H9 (cell line): ENCODE measurements around the gene IRS2. TPM values are rescaled to one million over a fixed set of nuclear protein-coding genes. Genes with fewer than 3 reads are reported as not detected.

ENCODE experiments used
- DNase-seq: peaks from one replicate; pipeline ENCODE4 v3.0.0-alpha.2; 2017
- H2AFZ ChIP-seq: one replicate; pipeline ENCODE4 v1.6.1; 2013; ENCODE audit warnings: mild to moderate bottlenecking, low read length, control low read depth, moderate library complexity
- H2AK5ac ChIP-seq: 2 replicates; pipeline ENCODE4 v1.6.1; 2013; ENCODE audit warnings: low read length, control low read depth, mixed read lengths; ENCODE audit not compliant: insufficient read length
- H2BK120ac ChIP-seq: one replicate; pipeline ENCODE4 v1.6.1; 2013; ENCODE audit warnings: low read depth, mild to moderate bottlenecking, low read length, control low read depth, inconsistent platforms; ENCODE audit not compliant: poor library complexity, severe bottlenecking
- H2BK12ac ChIP-seq: 2 replicates; pipeline ENCODE4 v1.6.1; 2013; ENCODE audit warnings: low read length, control low read depth, mixed read lengths, low read depth; ENCODE audit not compliant: insufficient read length
- H2BK15ac ChIP-seq: 2 replicates; pipeline ENCODE4 v1.6.1; 2013; ENCODE audit warnings: low read depth, low read length, control low read depth
- H2BK20ac ChIP-seq: one replicate; pipeline ENCODE4 v1.6.1; 2013; ENCODE audit warnings: low read depth, mild to moderate bottlenecking, low read length, control low read depth, inconsistent platforms; ENCODE audit not compliant: poor library complexity, severe bottlenecking
- H2BK5ac ChIP-seq: 2 replicates; pipeline ENCODE4 v1.6.1; 2013; ENCODE audit warnings: low read length, control low read depth, mixed read lengths; ENCODE audit not compliant: insufficient read length
- H3K14ac ChIP-seq: 2 replicates; pipeline ENCODE4 v1.6.1; 2013; ENCODE audit warnings: low read length, control low read depth; ENCODE audit not compliant: insufficient read depth
- H3K18ac ChIP-seq: 2 replicates; pipeline ENCODE4 v1.6.1; 2013; ENCODE audit warnings: low read depth, mild to moderate bottlenecking, mixed read lengths, low read length, control low read depth; ENCODE audit not compliant: insufficient read length
- H3K23ac ChIP-seq: 2 replicates; pipeline ENCODE4 v1.6.1; 2013; ENCODE audit warnings: low read length, control low read depth, mixed read lengths, low read depth; ENCODE audit not compliant: insufficient read length
- H3K23me2 ChIP-seq: 2 replicates; pipeline ENCODE4 v1.6.1; 2013; ENCODE audit warnings: low read depth, mild to moderate bottlenecking, mixed read lengths, low read length, control low read depth; ENCODE audit not compliant: insufficient read length, poor library complexity, severe bottlenecking
- H3K27ac ChIP-seq: 2 replicates; pipeline ENCODE4 v1.5.1; 2013; ENCODE audit warnings: low read length, control low read depth, mixed read lengths, low read depth; ENCODE audit not compliant: insufficient read length
- H3K27me3 ChIP-seq: 2 replicates; pipeline ENCODE4 v1.6.1; 2013; ENCODE audit warnings: low read length, control low read depth, inconsistent platforms; ENCODE audit not compliant: insufficient read depth
- H3K4ac ChIP-seq: 2 replicates; pipeline ENCODE4 v1.6.1; 2013; ENCODE audit warnings: low read depth, mild to moderate bottlenecking, control low read depth, inconsistent platforms, low read length, moderate library complexity
- H3K4me1 ChIP-seq: 2 replicates; pipeline ENCODE4 v1.6.1; 2013; ENCODE audit warnings: low read length, control low read depth, inconsistent platforms; ENCODE audit not compliant: insufficient read depth
- H3K4me2 ChIP-seq: 2 replicates; pipeline ENCODE4 v1.6.1; 2013; ENCODE audit warnings: low read length, control low read depth, mixed read lengths; ENCODE audit not compliant: insufficient read length, insufficient read depth
- H3K56ac ChIP-seq: 2 replicates; pipeline ENCODE4 v1.6.1; 2013; ENCODE audit warnings: low read depth, mild to moderate bottlenecking, mixed read lengths, low read length, control low read depth; ENCODE audit not compliant: insufficient read length
- H3K79me1 ChIP-seq: 2 replicates; pipeline ENCODE4 v1.6.1; 2013; ENCODE audit warnings: low read depth, mild to moderate bottlenecking, moderate library complexity, low read length, control low read depth, inconsistent platforms; ENCODE audit not compliant: insufficient read depth, poor library complexity, severe bottlenecking
- H3K79me2 ChIP-seq: 2 replicates; pipeline ENCODE4 v1.6.1; 2013; ENCODE audit warnings: low read length, control low read depth, inconsistent platforms; ENCODE audit not compliant: insufficient read depth
- H3K9ac ChIP-seq: 2 replicates; pipeline ENCODE4 v1.6.1; 2013; ENCODE audit warnings: low read length, control low read depth, mixed read lengths; ENCODE audit not compliant: insufficient read length; ENCODE audit errors: extremely low read depth
- H3K9me3 ChIP-seq: one replicate; pipeline ENCODE4 v1.6.1; 2013; ENCODE audit warnings: low read depth, low read length, inconsistent platforms; ENCODE audit not compliant: control insufficient read depth
- H3T11ph ChIP-seq: one replicate; pipeline ENCODE4 v1.6.1; 2013; ENCODE audit warnings: mild to moderate bottlenecking, low read length, control low read depth, inconsistent platforms
- H4K20me1 ChIP-seq: one replicate; pipeline ENCODE4 v1.6.1; 2013; ENCODE audit not compliant: control insufficient read depth, insufficient read length, insufficient read depth
- H4K5ac ChIP-seq: 2 replicates; pipeline ENCODE4 v1.6.1; 2013; ENCODE audit warnings: low read depth, mild to moderate bottlenecking, mixed read lengths, low read length, control low read depth; ENCODE audit not compliant: insufficient read length
- H4K8ac ChIP-seq: replicated peaks from 2 replicates; pipeline ENCODE4 v1.6.1; 2013; ENCODE audit warnings: low read length, control low read depth, mixed read lengths, low read depth; ENCODE audit not compliant: insufficient read length
- H4K91ac ChIP-seq: 2 replicates; pipeline ENCODE4 v1.6.1; 2013; ENCODE audit warnings: low read depth, mild to moderate bottlenecking, moderate library complexity, mixed read lengths, low read length, control low read depth; ENCODE audit not compliant: insufficient read length
- H3K27ac Mint-ChIP-seq, 3 experiments: 2 replicates in 2 of 3; 3 replicates in 1 of 3; pipeline ENCODE4 v1.8.0; 2020 to 2021; ENCODE audit warnings: mixed read lengths in 3 of 3, mild to moderate bottlenecking in 1 of 3, moderate library complexity in 1 of 3
- H3K27me3 Mint-ChIP-seq: 2 replicates; pipeline ENCODE4 v1.8.0; 2021; ENCODE audit warnings: low read depth, mild to moderate bottlenecking, moderate library complexity, mixed read lengths
- H3K36me3 Mint-ChIP-seq, 3 experiments: 2 replicates in 2 of 3; 3 replicates in 1 of 3; pipeline ENCODE4 v1.8.0; 2020 to 2021; ENCODE audit warnings: low read depth in 3 of 3, mixed read lengths in 3 of 3; ENCODE audit not compliant: insufficient read depth in 1 of 3
- H3K4me1 Mint-ChIP-seq, 2 experiments: 2 replicates each; pipeline ENCODE4 v1.8.0; 2020; ENCODE audit warnings: mixed read lengths in 2 of 2
- H3K4me3 Mint-ChIP-seq, 2 experiments: 2 replicates in 1 of 2; 3 replicates in 1 of 2; pipeline ENCODE4 v1.8.0; 2020 to 2021; ENCODE audit warnings: mild to moderate bottlenecking in 2 of 2, mixed read lengths in 2 of 2, moderate library complexity in 1 of 2
- H3K9me3 Mint-ChIP-seq, 2 experiments: 2 replicates in 1 of 2; 3 replicates in 1 of 2; pipeline ENCODE4 v1.8.0; 2020; ENCODE audit warnings: mild to moderate bottlenecking in 2 of 2, mixed read lengths in 2 of 2, moderate library complexity in 1 of 2
- WGBS: extraction: QIAGEN DNeasy Blood & Tissue Kit; methylation state at CpG from one replicate; pipeline ENCODE4 v1.1.7; 2013; ENCODE audit warnings: missing lambda C conversion rate, low lambda C conversion rate, mixed read lengths; ENCODE audit not compliant: insufficient read length; ENCODE audit errors: extremely low coverage; 5-methylcytosine and 5-hydroxymethylcytosine counted together
- total RNA-seq: library from RNA; stranded (reverse); gene quantifications from 2 replicates; pipeline ENCODE4 v1.2.1, GENCODE V29; 2021
- TF ChIP-seq, protein P1 (sequence below): fragments of 200-600 bp; sonication (generic); conservative IDR thresholded peaks from 3 replicates; pipeline ENCODE4 v1.8.0; 2021; ENCODE audit warnings: antibody characterized with exemption, mild to moderate bottlenecking

Gene IRS2
- total RNA-seq, 1 experiment from 2014 or later, result 10.1 TPM

DNA sequence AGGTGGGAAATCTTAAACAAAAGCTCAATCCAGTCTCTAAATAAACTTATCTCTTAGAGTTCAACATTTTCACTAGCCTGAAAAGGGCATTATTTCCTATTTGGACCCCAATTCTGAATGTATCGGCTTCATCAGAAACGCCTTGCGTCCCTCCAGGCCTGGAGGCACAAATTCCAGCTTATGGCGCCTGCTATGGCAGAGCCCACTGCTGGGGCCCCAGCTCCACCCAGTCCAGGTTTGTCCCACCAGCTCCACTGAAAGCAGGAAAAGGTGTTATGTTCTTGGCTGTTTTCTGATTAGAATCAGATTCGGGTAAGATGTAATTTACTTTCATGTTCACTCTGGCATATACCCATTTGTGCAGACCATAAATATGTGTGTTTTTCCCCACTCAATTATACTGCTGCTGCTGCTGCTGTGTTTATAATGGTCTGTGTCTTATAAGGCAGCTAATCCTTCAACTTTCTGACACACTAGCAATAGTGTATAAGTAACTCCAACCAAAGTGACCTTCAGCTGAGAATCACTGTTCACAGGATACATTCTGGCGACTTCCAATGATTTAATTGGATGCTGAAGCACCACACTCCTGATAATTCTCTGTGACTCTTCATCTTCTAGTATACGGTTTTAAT, 6.4 kb downstream of the IRS2 start:
- Histone ChIP-seq H3T11ph (no peak overlapping the region), H2BK120ac (no peak overlapping the region)
- no CpG with 5 or more reads among the region's 7 CpGs for WGBS

More for the DNA sequence above, 6.4 kb downstream of the IRS2 start:
- H3K4me1 Mint-ChIP-seq, result peaks cover 36 to 40% of the 10 kb centered on the region in 2 experiments
- Histone ChIP-seq H2AFZ (no peak overlapping the region), H3K4ac (no peak overlapping the region), H3K23me2 (peaks cover 8% of the 10 kb centered on the region), H3K9ac (no peak overlapping the region), H4K91ac (no peak overlapping the region), H3K9me3 (no peaks in the 10 kb centered on the region), H2BK12ac (no peak overlapping the region), H3K27ac (no peak overlapping the region), H3K27me3 (no peaks in the 10 kb centered on the region), H2BK20ac (no peak overlapping the region), H3K79me1 (peaks cover 3% of the 10 kb centered on the region), H4K5ac (no peak overlapping the region), H3K14ac (no peak overlapping the region), H3K79me2 (peaks cover 7% of the 10 kb centered on the region; the same call in 1 of the 2 replicates), H2BK5ac (no peak overlapping the region), H4K8ac (no peak overlapping the region), H2BK15ac (no peak overlapping the region), H2AK5ac (no peak overlapping the region), H3K18ac (no peak overlapping the region), H3K23ac (no peak overlapping the region), H3K56ac (no peak overlapping the region), H4K20me1 (peaks cover 4% of the 10 kb centered on the region), H3K4me2 (no peak overlapping the region), H3K4me1 (peaks cover 9% of the 10 kb centered on the region; the same call in 1 of the 2 replicates)
- no peak overlapping the region for H3K27ac Mint-ChIP-seq
- peaks cover 12 to 21% (median 16%) of the 10 kb centered on the region in 3 experiments; a peak in 6 of 7 replicates for H3K36me3 Mint-ChIP-seq
- H3K4me3 Mint-ChIP-seq, result no peak overlapping the region; a peak in 1 of 5 replicates
- DNase-seq, result no peak
- H3K27me3 Mint-ChIP-seq, result peaks cover 2% of the 10 kb centered on the region
- no peaks in the 10 kb centered on the region for H3K9me3 Mint-ChIP-seq
- TF ChIP-seq, protein P1, sequence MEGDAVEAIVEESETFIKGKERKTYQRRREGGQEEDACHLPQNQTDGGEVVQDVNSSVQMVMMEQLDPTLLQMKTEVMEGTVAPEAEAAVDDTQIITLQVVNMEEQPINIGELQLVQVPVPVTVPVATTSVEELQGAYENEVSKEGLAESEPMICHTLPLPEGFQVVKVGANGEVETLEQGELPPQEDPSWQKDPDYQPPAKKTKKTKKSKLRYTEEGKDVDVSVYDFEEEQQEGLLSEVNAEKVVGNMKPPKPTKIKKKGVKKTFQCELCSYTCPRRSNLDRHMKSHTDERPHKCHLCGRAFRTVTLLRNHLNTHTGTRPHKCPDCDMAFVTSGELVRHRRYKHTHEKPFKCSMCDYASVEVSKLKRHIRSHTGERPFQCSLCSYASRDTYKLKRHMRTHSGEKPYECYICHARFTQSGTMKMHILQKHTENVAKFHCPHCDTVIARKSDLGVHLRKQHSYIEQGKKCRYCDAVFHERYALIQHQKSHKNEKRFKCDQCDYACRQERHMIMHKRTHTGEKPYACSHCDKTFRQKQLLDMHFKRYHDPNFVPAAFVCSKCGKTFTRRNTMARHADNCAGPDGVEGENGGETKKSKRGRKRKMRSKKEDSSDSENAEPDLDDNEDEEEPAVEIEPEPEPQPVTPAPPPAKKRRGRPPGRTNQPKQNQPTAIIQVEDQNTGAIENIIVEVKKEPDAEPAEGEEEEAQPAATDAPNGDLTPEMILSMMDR, result no peak
